Smooth muscle cell (in vitro differentiated cells): ENCODE measurements around the gene NRDC. TPM values are rescaled to one million over a fixed set of nuclear protein-coding genes. Genes with fewer than 3 reads are reported as not detected.

Source experiments
- DNase-seq: peaks from one replicate; lab custom pipeline; 2025; ENCODE audit not compliant: unreplicated experiment; lab: John Stamatoyannopoulos, UW
- H2AFZ ChIP-seq: fragments of 200-600 bp; sonication (generic); 2 replicates; pipeline ENCODE4 v1.6.0; 2016; ENCODE audit warnings: antibody characterized with exemption, low read depth, mild to moderate bottlenecking
- H3F3A ChIP-seq: fragments of 200-600 bp; sonication (generic); 2 replicates; pipeline ENCODE4 v1.6.0; 2017; ENCODE audit warnings: antibody characterized with exemption, low read depth
- H3K27ac ChIP-seq: fragments of 200-600 bp; sonication (generic); 2 replicates; pipeline ENCODE4 v1.5.1; 2016; ENCODE audit warnings: low read depth, mild to moderate bottlenecking
- H3K27me3 ChIP-seq: fragments of 200-600 bp; sonication (generic); 2 replicates; pipeline ENCODE4 v1.6.1; 2016; ENCODE audit warnings: low read depth, mild to moderate bottlenecking
- H3K36me3 ChIP-seq: fragments of 200-600 bp; sonication (generic); 2 replicates; pipeline ENCODE4 v1.5.1; 2016; ENCODE audit warnings: low read depth
- H3K4me1 ChIP-seq: fragments of 200-600 bp; sonication (generic); 2 replicates; pipeline ENCODE4 v1.5.1; 2016; ENCODE audit warnings: low read depth
- H3K4me2 ChIP-seq: fragments of 200-600 bp; sonication (generic); 2 replicates; pipeline ENCODE4 v1.6.0; 2016; ENCODE audit warnings: mild to moderate bottlenecking
- H3K4me3 ChIP-seq: fragments of 200-600 bp; sonication (generic); 2 replicates; pipeline ENCODE4 v1.5.1; 2016; ENCODE audit warnings: mild to moderate bottlenecking
- H3K79me2 ChIP-seq: fragments of 200-600 bp; sonication (generic); 2 replicates; pipeline ENCODE4 v1.6.0; 2016; ENCODE audit warnings: low read depth, mild to moderate bottlenecking
- H3K9ac ChIP-seq: fragments of 200-600 bp; sonication (generic); 2 replicates; pipeline ENCODE4 v1.6.0; 2016; ENCODE audit warnings: low read depth
- H3K9me3 ChIP-seq: fragments of 200-600 bp; sonication (generic); replicated peaks from 2 replicates; pipeline ENCODE4 v1.5.1; 2016; ENCODE audit warnings: low read depth
- H4K20me1 ChIP-seq: fragments of 200-600 bp; sonication (generic); 2 replicates; pipeline ENCODE4 v1.6.0; 2016; ENCODE audit warnings: low read depth
- CTCF ChIP-seq: fragments of 200-600 bp; sonication (generic); IDR thresholded peaks from 2 replicates; pipeline ENCODE4 v1.5.1; 2017; ENCODE audit warnings: borderline replicate concordance, mild to moderate bottlenecking, antibody characterized with exemption; ENCODE audit not compliant: insufficient read depth, poor library complexity, severe bottlenecking
- WGBS: methylation state at CpG from one replicate; pipeline ENCODE4 v1.1.7; 2016; ENCODE audit warnings: low lambda C conversion rate; 5-methylcytosine and 5-hydroxymethylcytosine counted together
- polyA plus RNA-seq: library from polyadenylated mRNA; unstranded; fragments of >200 nt; fragmentation: Nextera tagmentation; extraction: Ambion mirVana; gene quantifications from 2 replicates; pipeline ENCODE4 v1.2.1, GENCODE V29; 2016
- total RNA-seq: library from RNA; depleted of rRNA; stranded (reverse); fragments of >200 nt; gene quantifications from 2 replicates; pipeline ENCODE4 v1.2.3, GENCODE V29; 2014

Gene NRDC
- total and polyA plus RNA-seq, 2 experiments from 2014 or later, result 81.5 to 96.1 TPM

- peaks cover 4% of the 10 kb centered on the region for H3K79me2 ChIP-seq
- TF ChIP-seq CTCF, result no peak
- H2AFZ ChIP-seq, result no peak overlapping the region
- H3K27me3 ChIP-seq, result no peaks in the 10 kb centered on the region
- no peaks in the 10 kb centered on the region for H3K4me1 ChIP-seq
- H3K27ac ChIP-seq, result peak overlapping the region; percentile 84
- H3K9me3 ChIP-seq, result no peaks in the 10 kb centered on the region
- peaks cover under 1% of the 10 kb centered on the region for H4K20me1 ChIP-seq
- DNase-seq, result no peak
- H3K4me3 ChIP-seq, result no peak overlapping the region
- H3F3A ChIP-seq, result no peaks in the 10 kb centered on the region
- WGBS, result 92% methylated on average over 1 of the region's 1 CpG
- no peak overlapping the region for H3K4me2 ChIP-seq
- peaks cover 20% of the 10 kb centered on the region for H3K36me3 ChIP-seq
- H3K9ac ChIP-seq, result no peak overlapping the region
Measured at GRCh38 chr1:51761351-51761750, 117.2 kb downstream of the NRDC start.

- H3K36me3 ChIP-seq, result peaks cover 20% of the 10 kb centered on the region
- H3K27me3 ChIP-seq, result no peaks in the 10 kb centered on the region
- no peaks in the 10 kb centered on the region for H3F3A ChIP-seq
- no peaks in the 10 kb centered on the region for H3K4me1 ChIP-seq
- peak overlapping the region; percentile 20 for H3K9ac ChIP-seq
- no peak overlapping the region for H3K4me2 ChIP-seq
- H2AFZ ChIP-seq, result no peak overlapping the region
- no peak overlapping the region for H3K4me3 ChIP-seq
- peaks cover 6% of the 10 kb centered on the region for H4K20me1 ChIP-seq
- no peak for TF ChIP-seq CTCF
- peaks cover 4% of the 10 kb centered on the region for H3K79me2 ChIP-seq
- WGBS, result 73% methylated on average over 3 of the region's 3 CpGs
- H3K9me3 ChIP-seq, result no peaks in the 10 kb centered on the region
- no peak for DNase-seq
- H3K27ac ChIP-seq, result peak overlapping the region; percentile 84
Measured at GRCh38 chr1:51760872-51761271, 117.7 kb downstream of the NRDC start.

- peaks cover 11% of the 10 kb centered on the region for H3K36me3 ChIP-seq
- no peak overlapping the region for H3K4me3 ChIP-seq
- no peaks in the 10 kb centered on the region for H3K9me3 ChIP-seq
- H3K9ac ChIP-seq, result no peak overlapping the region
- H3K4me2 ChIP-seq, result no peak overlapping the region
- no peaks in the 10 kb centered on the region for H3F3A ChIP-seq
- peaks cover 4% of the 10 kb centered on the region for H3K79me2 ChIP-seq
- no peak for DNase-seq
- no peak for TF ChIP-seq CTCF
- H3K27me3 ChIP-seq, result no peaks in the 10 kb centered on the region
- no peaks in the 10 kb centered on the region for H3K4me1 ChIP-seq
- no peak overlapping the region for H3K27ac ChIP-seq
- H4K20me1 ChIP-seq, result peaks cover 11% of the 10 kb centered on the region
- WGBS, result 94% methylated on average over 4 of the region's 4 CpGs
- H2AFZ ChIP-seq, result no peak overlapping the region
Measured at GRCh38 chr1:51758310-51758709, 120.2 kb downstream of the NRDC start.

GRCh38 chr1:51756290-51756689, 122.2 kb downstream of the NRDC start:
- TF ChIP-seq CTCF, result no peak
- H3K4me1 ChIP-seq, result no peaks in the 10 kb centered on the region
- peaks cover 10% of the 10 kb centered on the region for H3K36me3 ChIP-seq
- no peaks in the 10 kb centered on the region for H3F3A ChIP-seq
- no peak for DNase-seq
- H3K79me2 ChIP-seq, result peaks cover 4% of the 10 kb centered on the region
- no peak overlapping the region for H3K4me3 ChIP-seq
- H4K20me1 ChIP-seq, result peaks cover 11% of the 10 kb centered on the region
- H3K27ac ChIP-seq, result no peak overlapping the region
- H3K27me3 ChIP-seq, result no peaks in the 10 kb centered on the region
- H3K4me2 ChIP-seq, result no peak overlapping the region
- H3K9me3 ChIP-seq, result no peaks in the 10 kb centered on the region
- WGBS, result 100% methylated on average over 2 of the region's 2 CpGs
- no peak overlapping the region for H3K9ac ChIP-seq
- H2AFZ ChIP-seq, result no peak overlapping the region
